KMS-11 (cell line): ENCODE data around the gene HOXB6.

Experiments
- H2AFZ ChIP-seq: fragments of 200-600 bp; sonication (generic); 2 replicates; pipeline ENCODE4 v1.6.1; 2016; ENCODE audit warnings: antibody characterized with exemption, mixed run types, low read depth
- H3K27ac ChIP-seq: fragments of 200-600 bp; sonication (generic); 2 replicates; pipeline ENCODE4 v1.6.1; 2016; ENCODE audit warnings: mild to moderate bottlenecking, mixed run types
- H3K27me3 ChIP-seq: fragments of 200-600 bp; sonication (generic); 2 replicates; pipeline ENCODE4 v1.6.1; 2017; ENCODE audit warnings: mild to moderate bottlenecking, low read depth, mixed run types, moderate library complexity; ENCODE audit not compliant: insufficient read depth
- H3K36me3 ChIP-seq: fragments of 200-600 bp; sonication (generic); 2 replicates; pipeline ENCODE4 v1.6.1; 2017; ENCODE audit warnings: mild to moderate bottlenecking, mixed run types; ENCODE audit not compliant: insufficient read depth
- H3K4me1 ChIP-seq: fragments of 200-600 bp; sonication (generic); 2 replicates; pipeline ENCODE4 v1.6.1; 2016; ENCODE audit warnings: mild to moderate bottlenecking, low read depth, mixed run types; ENCODE audit not compliant: poor library complexity, severe bottlenecking
- H3K4me2 ChIP-seq: fragments of 200-600 bp; sonication (generic); 2 replicates; pipeline ENCODE4 v1.7.0; 2016; ENCODE audit warnings: mild to moderate bottlenecking, mixed run types
- H3K4me3 ChIP-seq: fragments of 200-600 bp; sonication (generic); IDR thresholded peaks from 2 replicates; pipeline ENCODE4 v1.6.1; 2017; ENCODE audit warnings: low read depth, low read length, mixed read lengths; ENCODE audit not compliant: insufficient read depth
- H3K79me2 ChIP-seq: fragments of 200-600 bp; sonication (generic); 2 replicates; pipeline ENCODE4 v1.6.1; 2016; ENCODE audit warnings: low read depth, mixed run types; ENCODE audit not compliant: insufficient read depth
- H3K9ac ChIP-seq: fragments of 200-600 bp; sonication (generic); 2 replicates; pipeline ENCODE4 v1.6.1; 2016; ENCODE audit warnings: mild to moderate bottlenecking, mixed run types
- H4K20me1 ChIP-seq: fragments of 200-600 bp; sonication (generic); 2 replicates; pipeline ENCODE4 v1.6.1; 2016; ENCODE audit warnings: mild to moderate bottlenecking, mixed run types; ENCODE audit not compliant: insufficient read depth
- TF ChIP-seq, protein P1 (sequence below): fragments of 200-600 bp; sonication (generic); conservative IDR thresholded peaks from 2 replicates; pipeline ENCODE4 v1.6.1; 2017; ENCODE audit warnings: low read depth, mild to moderate bottlenecking, antibody characterized with exemption, low read length, moderate library complexity, mixed read lengths

The HOXB6 gene

DNA sequence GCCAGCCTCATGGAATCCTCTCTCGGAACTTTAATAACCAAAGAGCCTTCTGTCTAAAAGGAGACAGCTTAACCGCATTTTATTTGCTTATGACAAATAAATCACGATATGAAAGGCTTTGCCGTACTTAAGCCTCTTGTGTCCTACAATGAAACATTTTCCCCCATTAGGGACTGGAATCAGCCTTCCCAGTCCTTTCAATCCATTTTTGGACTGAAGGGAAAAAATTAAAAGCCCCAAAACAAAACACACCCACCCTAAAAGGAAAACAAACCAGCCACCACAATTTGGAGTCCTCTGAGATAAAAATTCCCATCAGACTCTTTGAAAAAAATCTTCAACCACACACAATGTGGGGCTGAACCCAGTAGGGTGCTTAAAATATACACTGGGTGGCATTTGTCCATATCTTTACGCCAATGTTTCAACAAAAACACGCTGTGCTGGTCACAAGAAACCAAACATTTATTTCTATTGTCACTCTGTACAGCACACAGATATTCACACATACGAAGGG is 29.7 kb downstream of the HOXB6 start:
- TF ChIP-seq, protein P1, sequence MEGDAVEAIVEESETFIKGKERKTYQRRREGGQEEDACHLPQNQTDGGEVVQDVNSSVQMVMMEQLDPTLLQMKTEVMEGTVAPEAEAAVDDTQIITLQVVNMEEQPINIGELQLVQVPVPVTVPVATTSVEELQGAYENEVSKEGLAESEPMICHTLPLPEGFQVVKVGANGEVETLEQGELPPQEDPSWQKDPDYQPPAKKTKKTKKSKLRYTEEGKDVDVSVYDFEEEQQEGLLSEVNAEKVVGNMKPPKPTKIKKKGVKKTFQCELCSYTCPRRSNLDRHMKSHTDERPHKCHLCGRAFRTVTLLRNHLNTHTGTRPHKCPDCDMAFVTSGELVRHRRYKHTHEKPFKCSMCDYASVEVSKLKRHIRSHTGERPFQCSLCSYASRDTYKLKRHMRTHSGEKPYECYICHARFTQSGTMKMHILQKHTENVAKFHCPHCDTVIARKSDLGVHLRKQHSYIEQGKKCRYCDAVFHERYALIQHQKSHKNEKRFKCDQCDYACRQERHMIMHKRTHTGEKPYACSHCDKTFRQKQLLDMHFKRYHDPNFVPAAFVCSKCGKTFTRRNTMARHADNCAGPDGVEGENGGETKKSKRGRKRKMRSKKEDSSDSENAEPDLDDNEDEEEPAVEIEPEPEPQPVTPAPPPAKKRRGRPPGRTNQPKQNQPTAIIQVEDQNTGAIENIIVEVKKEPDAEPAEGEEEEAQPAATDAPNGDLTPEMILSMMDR = no peak
- no peak overlapping the region for H2AFZ ChIP-seq
- H3K9ac ChIP-seq = no peak overlapping the region
- no peaks in the 10 kb centered on the region for H4K20me1 ChIP-seq
- peaks cover 6% of the 10 kb centered on the region for H3K4me1 ChIP-seq
- no peaks in the 10 kb centered on the region for H3K36me3 ChIP-seq
- H3K79me2 ChIP-seq = no peaks in the 10 kb centered on the region
- no peaks in the 10 kb centered on the region; the same call in 1 of the 2 replicates for H3K27me3 ChIP-seq
- H3K4me3 ChIP-seq = no peak overlapping the region
- H3K27ac ChIP-seq = no peak overlapping the region
- no peak overlapping the region for H3K4me2 ChIP-seq

DNA sequence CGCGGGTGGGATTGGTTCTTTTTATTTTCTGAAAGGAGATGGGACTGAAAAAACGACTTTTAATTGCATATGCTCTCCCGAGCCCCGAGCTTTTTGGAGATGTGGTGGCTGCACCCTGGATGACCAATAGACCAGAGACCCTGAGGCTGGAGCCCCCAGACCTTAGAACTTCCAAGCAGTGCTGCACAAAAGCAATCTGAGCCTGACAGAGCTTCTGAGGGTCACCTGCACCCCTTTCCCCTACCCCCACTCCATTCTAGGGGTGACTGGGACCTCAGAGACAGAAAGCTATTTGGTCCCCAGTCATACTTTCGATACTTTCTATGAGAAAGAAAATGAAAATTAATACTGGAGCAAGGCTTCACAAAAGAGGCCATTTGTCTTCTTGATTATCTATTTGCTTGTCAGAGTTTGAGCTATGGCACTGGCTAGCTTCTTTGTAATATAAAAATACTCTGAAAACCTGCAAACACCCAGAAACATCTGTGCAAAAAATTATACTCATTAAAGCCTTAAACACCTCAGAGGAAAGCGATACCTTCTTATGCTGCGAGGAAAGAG is 30.2 kb downstream of the HOXB6 start:
- Histone ChIP-seq H2AFZ (no peak overlapping the region), H3K27me3 (no peaks in the 10 kb centered on the region; the same call in 1 of the 2 replicates), H3K4me1 (peaks cover 6% of the 10 kb centered on the region), H3K4me3 (no peak overlapping the region), H4K20me1 (no peaks in the 10 kb centered on the region), H3K4me2 (no peak overlapping the region), H3K9ac (no peak overlapping the region), H3K36me3 (no peaks in the 10 kb centered on the region), H3K27ac (no peak overlapping the region), H3K79me2 (no peaks in the 10 kb centered on the region)
- TF ChIP-seq, protein P1 = no peak

DNA sequence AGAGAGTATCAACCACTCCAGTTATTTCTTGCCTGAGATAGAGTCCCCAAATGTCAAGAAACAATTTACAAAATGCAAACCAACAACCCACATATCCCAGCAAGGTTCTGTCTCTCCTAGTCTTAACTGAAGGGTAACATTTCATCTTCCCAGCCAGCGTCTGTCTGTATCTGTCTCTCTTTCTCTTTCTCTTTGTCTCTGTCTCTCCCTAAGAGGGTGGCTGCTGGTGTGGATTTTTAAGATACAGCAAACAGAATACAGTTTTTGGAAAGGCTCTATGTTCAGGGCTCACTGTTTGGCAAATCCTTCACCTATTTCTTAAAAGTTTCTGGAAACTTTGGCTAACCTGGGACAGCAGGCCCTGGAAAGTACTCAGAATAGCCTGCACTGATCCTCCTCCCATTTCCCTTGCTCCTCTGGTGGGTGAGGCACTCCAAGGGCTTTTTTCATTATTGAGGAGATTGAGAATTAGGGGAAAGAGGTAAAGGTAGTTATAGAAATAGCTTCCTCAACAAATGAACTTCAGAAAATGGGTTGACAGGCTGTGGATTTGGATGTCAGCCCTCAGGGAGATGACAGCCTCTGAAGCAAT is 32.9 kb downstream of the HOXB6 start:
- H3K4me3 ChIP-seq = no peak overlapping the region
- H2AFZ ChIP-seq = no peak overlapping the region
- H3K36me3 ChIP-seq = no peaks in the 10 kb centered on the region
- H3K27me3 ChIP-seq = no peaks in the 10 kb centered on the region
- H3K4me1 ChIP-seq = peaks cover 6% of the 10 kb centered on the region
- H3K27ac ChIP-seq = no peak overlapping the region
- TF ChIP-seq, protein P1 = no peak
- no peak overlapping the region for H3K4me2 ChIP-seq
- no peaks in the 10 kb centered on the region for H3K79me2 ChIP-seq
- H4K20me1 ChIP-seq = no peaks in the 10 kb centered on the region
- H3K9ac ChIP-seq = no peak overlapping the region

DNA sequence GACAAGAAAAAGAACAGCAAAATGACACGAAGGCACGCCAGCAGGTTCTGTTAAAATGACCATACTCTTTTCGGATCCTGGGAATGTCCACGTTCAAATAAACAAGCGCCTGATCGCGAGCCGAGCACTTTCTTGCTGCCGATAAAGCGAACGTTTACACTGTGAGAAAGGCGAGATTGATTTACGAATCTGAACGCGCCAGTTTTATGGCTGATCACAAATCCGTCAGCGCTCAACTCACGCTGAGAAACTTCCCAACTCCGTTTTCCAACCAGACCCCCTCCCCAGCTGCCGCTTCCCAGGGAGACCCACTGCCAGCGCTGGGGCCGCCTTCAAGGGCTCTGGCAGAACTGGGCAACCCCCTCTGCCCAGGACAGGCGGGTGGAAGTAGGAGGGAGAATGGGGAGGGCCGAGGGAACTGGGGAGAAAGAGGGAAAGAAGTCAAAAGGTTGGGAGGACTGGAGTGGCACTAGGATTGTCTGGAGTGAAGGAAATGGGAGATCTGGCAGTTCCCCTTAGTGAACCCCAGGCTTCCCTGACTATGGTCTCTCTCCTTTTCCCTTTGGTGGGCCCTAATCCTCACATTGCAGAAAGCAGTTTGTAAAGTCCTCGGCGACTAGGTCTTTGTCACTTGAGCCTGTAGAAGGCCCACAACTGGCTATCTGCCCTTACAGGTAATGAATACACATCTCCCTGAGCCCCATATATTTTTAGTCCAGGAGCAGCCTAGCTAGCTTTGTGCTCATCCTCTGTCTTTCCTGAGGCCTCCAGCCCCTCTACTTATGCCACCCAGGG is 33.6 kb downstream of the HOXB6 start:
- Histone ChIP-seq H3K4me2 (no peak overlapping the region), H3K79me2 (no peaks in the 10 kb centered on the region), H4K20me1 (no peaks in the 10 kb centered on the region), H2AFZ (no peak overlapping the region), H3K36me3 (no peaks in the 10 kb centered on the region), H3K27me3 (no peaks in the 10 kb centered on the region), H3K4me1 (peaks cover 6% of the 10 kb centered on the region), H3K4me3 (no peak overlapping the region), H3K9ac (no peak overlapping the region), H3K27ac (no peak overlapping the region)
- TF ChIP-seq, protein P1 = no peak
